ENCODE measurements around the gene NFIA. TPM values are rescaled to one million over a fixed set of nuclear protein-coding genes. Genes with fewer than 3 reads are reported as not detected.

Gene NFIA
- total and polyA plus RNA-seq, 2 donors = 18.1 to 105 TPM

GRCh38 chr1:61223140-61223539, 140.8 kb downstream of the NFIA start:
- H3K36me3 ChIP-seq (ENCODE audit: insufficient read depth) = no peaks in the 10 kb centered on the region
- no peak overlapping the region for H3K27ac ChIP-seq (ENCODE audit: low read depth)
- H3K4me1 ChIP-seq (ENCODE audit: insufficient read depth) = no peaks in the 10 kb centered on the region
- H3K4me3 ChIP-seq (ENCODE audit: low read depth, low read length) = no peak overlapping the region
- no peak for DNase-seq (ENCODE audit: extremely low spot score)

GRCh38 chr1:61224609-61225008, 142.2 kb downstream of the NFIA start:
- Histone ChIP-seq H3K36me3 (ENCODE audit: insufficient read depth) (no peaks in the 10 kb centered on the region), H3K4me1 (ENCODE audit: insufficient read depth) (no peaks in the 10 kb centered on the region), H3K27ac (ENCODE audit: low read depth) (no peak overlapping the region), H3K4me3 (ENCODE audit: low read depth, low read length) (no peak overlapping the region)
- 73% methylated on average over 1 of the region's 1 CpG for WGBS
- DNase-seq (ENCODE audit: extremely low spot score) = no peak

GRCh38 chr1:61225478-61225877, 143.1 kb downstream of the NFIA start:
- no peak overlapping the region for H3K27ac ChIP-seq (ENCODE audit: low read depth)
- 94% methylated on average over 9 of the region's 9 CpGs for WGBS
- no peak for DNase-seq (ENCODE audit: extremely low spot score)
- no peaks in the 10 kb centered on the region for H3K36me3 ChIP-seq (ENCODE audit: insufficient read depth)
- H3K4me1 ChIP-seq (ENCODE audit: insufficient read depth) = no peaks in the 10 kb centered on the region
- no peak overlapping the region for H3K4me3 ChIP-seq (ENCODE audit: low read depth, low read length)

- H3K27ac ChIP-seq (ENCODE audit: low read depth) = no peak overlapping the region
- no peaks in the 10 kb centered on the region for H3K4me1 ChIP-seq (ENCODE audit: insufficient read depth)
- H3K4me3 ChIP-seq (ENCODE audit: low read depth, low read length) = no peak overlapping the region
- DNase-seq (ENCODE audit: extremely low spot score) = no peak
- WGBS = 67% methylated on average over 12 of the region's 12 CpGs
- no peaks in the 10 kb centered on the region for H3K36me3 ChIP-seq (ENCODE audit: insufficient read depth)
Observed at GRCh38 chr1:61226791-61227567, 144.6 kb downstream of the NFIA start.

GRCh38 chr1:61227857-61228550, 145.6 kb downstream of the NFIA start:
- Histone ChIP-seq H3K4me3 (ENCODE audit: low read depth, low read length) (no peak overlapping the region), H3K36me3 (ENCODE audit: insufficient read depth) (no peaks in the 10 kb centered on the region), H3K27ac (ENCODE audit: low read depth) (no peak overlapping the region), H3K4me1 (ENCODE audit: insufficient read depth) (no peaks in the 10 kb centered on the region)
- DNase-seq (ENCODE audit: extremely low spot score) = no peak
- WGBS = 84% methylated on average over 4 of the region's 4 CpGs

- no peaks in the 10 kb centered on the region for H3K4me1 ChIP-seq (ENCODE audit: insufficient read depth)
- H3K4me3 ChIP-seq (ENCODE audit: low read depth, low read length) = no peak overlapping the region
- H3K36me3 ChIP-seq (ENCODE audit: insufficient read depth) = no peaks in the 10 kb centered on the region
- no peak for DNase-seq (ENCODE audit: extremely low spot score)
- H3K27ac ChIP-seq (ENCODE audit: low read depth) = no peak overlapping the region
- 93% methylated on average over 3 of the region's 3 CpGs for WGBS
Observed at GRCh38 chr1:61230523-61230922, 148.2 kb downstream of the NFIA start.

GRCh38 chr1:61231795-61232194, 149.4 kb downstream of the NFIA start:
- no peaks in the 10 kb centered on the region for H3K36me3 ChIP-seq (ENCODE audit: insufficient read depth)
- no peak overlapping the region for H3K27ac ChIP-seq (ENCODE audit: low read depth)
- DNase-seq (ENCODE audit: extremely low spot score) = no peak
- 91% methylated on average over 2 of the region's 2 CpGs for WGBS
- H3K4me1 ChIP-seq (ENCODE audit: insufficient read depth) = no peaks in the 10 kb centered on the region
- no peak overlapping the region for H3K4me3 ChIP-seq (ENCODE audit: low read depth, low read length)

GRCh38 chr1:61233121-61233660, 150.8 kb downstream of the NFIA start:
- no peak overlapping the region for H3K27ac ChIP-seq (ENCODE audit: low read depth)
- H3K36me3 ChIP-seq (ENCODE audit: insufficient read depth) = no peaks in the 10 kb centered on the region
- no peaks in the 10 kb centered on the region for H3K4me1 ChIP-seq (ENCODE audit: insufficient read depth)
- no peak overlapping the region for H3K4me3 ChIP-seq (ENCODE audit: low read depth, low read length)
- no peak for DNase-seq (ENCODE audit: extremely low spot score)
- 94% methylated on average over 6 of the region's 6 CpGs for WGBS

- Histone ChIP-seq H3K27ac (ENCODE audit: low read depth) (no peak overlapping the region), H3K36me3 (ENCODE audit: insufficient read depth) (no peaks in the 10 kb centered on the region), H3K4me1 (ENCODE audit: insufficient read depth) (no peaks in the 10 kb centered on the region), H3K4me3 (ENCODE audit: low read depth, low read length) (no peak overlapping the region)
- no peak for DNase-seq (ENCODE audit: extremely low spot score)
- WGBS = 88% methylated on average over 3 of the region's 3 CpGs
Observed at GRCh38 chr1:61234587-61234919, 152.2 kb downstream of the NFIA start.

- DNase-seq (ENCODE audit: extremely low spot score) = no peak
- H3K4me3 ChIP-seq (ENCODE audit: low read depth, low read length) = no peak overlapping the region
- H3K27ac ChIP-seq (ENCODE audit: low read depth) = no peak overlapping the region
- no peaks in the 10 kb centered on the region for H3K4me1 ChIP-seq (ENCODE audit: insufficient read depth)
- 100% methylated on average over 1 of the region's 1 CpG for WGBS
- H3K36me3 ChIP-seq (ENCODE audit: insufficient read depth) = no peaks in the 10 kb centered on the region
Observed at GRCh38 chr1:61237147-61237546, 154.8 kb downstream of the NFIA start.

GRCh38 chr1:61237659-61238358, 155.4 kb downstream of the NFIA start:
- H3K4me3 ChIP-seq (ENCODE audit: low read depth, low read length) = no peak overlapping the region
- no peaks in the 10 kb centered on the region for H3K4me1 ChIP-seq (ENCODE audit: insufficient read depth)
- WGBS = 91% methylated on average over 3 of the region's 3 CpGs
- H3K36me3 ChIP-seq (ENCODE audit: insufficient read depth) = no peaks in the 10 kb centered on the region
- no peak for DNase-seq (ENCODE audit: extremely low spot score)
- no peak overlapping the region for H3K27ac ChIP-seq (ENCODE audit: low read depth)

- Histone ChIP-seq H3K4me3 (ENCODE audit: low read depth, low read length) (no peak overlapping the region), H3K36me3 (ENCODE audit: insufficient read depth) (no peaks in the 10 kb centered on the region), H3K4me1 (ENCODE audit: insufficient read depth) (no peaks in the 10 kb centered on the region), H3K27ac (ENCODE audit: low read depth) (no peak overlapping the region)
- DNase-seq (ENCODE audit: extremely low spot score) = no peak
- WGBS = 79% methylated on average over 5 of the region's 5 CpGs
Observed at GRCh38 chr1:61238359-61238665, 156.0 kb downstream of the NFIA start.

- DNase-seq (ENCODE audit: extremely low spot score) = no peak
- no peaks in the 10 kb centered on the region for H3K4me1 ChIP-seq (ENCODE audit: insufficient read depth)
- no peak overlapping the region for H3K27ac ChIP-seq (ENCODE audit: low read depth)
- no peaks in the 10 kb centered on the region for H3K36me3 ChIP-seq (ENCODE audit: insufficient read depth)
- 68% methylated on average over 3 of the region's 3 CpGs for WGBS
- H3K4me3 ChIP-seq (ENCODE audit: low read depth, low read length) = no peak overlapping the region
Observed at GRCh38 chr1:61240878-61241277, 158.5 kb downstream of the NFIA start.

- H3K4me3 ChIP-seq (ENCODE audit: low read depth, low read length) = no peak overlapping the region
- H3K27ac ChIP-seq (ENCODE audit: low read depth) = no peak overlapping the region
- H3K36me3 ChIP-seq (ENCODE audit: insufficient read depth) = no peaks in the 10 kb centered on the region
- no peak for DNase-seq (ENCODE audit: extremely low spot score)
- H3K4me1 ChIP-seq (ENCODE audit: insufficient read depth) = no peaks in the 10 kb centered on the region
- WGBS = 11% methylated on average over 4 of the region's 4 CpGs
Observed at GRCh38 chr1:61241411-61241838, 159.1 kb downstream of the NFIA start.

Data from urinary bladder (tissue), 4 donors.